T-helper 22 cell (primary cell): ENCODE measurements around the gene PIK3IP1.
A peak's percentile ranks its signal among the peaks of the same experiment; 100 is the strongest.

Experiments
- DNase-seq: peaks from one replicate; pipeline ENCODE4 v3.0.0-alpha.2; 2020; ENCODE audit warnings: low read depth

Gene PIK3IP1

GRCh38 chr22:31308181-31308580 is 15.9 kb upstream of the PIK3IP1 start:
- DNase-seq, result no peak

- DNase-seq, result no peak
Measured at GRCh38 chr22:31305194-31305593, 12.9 kb upstream of the PIK3IP1 start.

GRCh38 chr22:31302537-31302936 is 10.2 kb upstream of the PIK3IP1 start:
- no peak for DNase-seq

GRCh38 chr22:31302006-31302405 is 9.7 kb upstream of the PIK3IP1 start:
- no peak for DNase-seq

- DNase-seq, result no peak
Measured at GRCh38 chr22:31300896-31301295, 8.6 kb upstream of the PIK3IP1 start.

- no peak for DNase-seq
Measured at GRCh38 chr22:31295831-31296657, 3.8 kb upstream of the PIK3IP1 start.

GRCh38 chr22:31295360-31295759 is 3.1 kb upstream of the PIK3IP1 start:
- no peak for DNase-seq

- no peak for DNase-seq
Measured at GRCh38 chr22:31291481-31292235, 630 bp downstream of the PIK3IP1 start.

GRCh38 chr22:31290494-31291471 is 1.5 kb downstream of the PIK3IP1 start:
- DNase-seq, result peak; percentile 93

GRCh38 chr22:31289344-31289743 is 2.9 kb downstream of the PIK3IP1 start:
- no peak for DNase-seq

- DNase-seq, result no peak
Measured at GRCh38 chr22:31288496-31289240, 3.6 kb downstream of the PIK3IP1 start.

- no peak for DNase-seq
Measured at GRCh38 chr22:31287818-31288495, 4.3 kb downstream of the PIK3IP1 start.

- peak; percentile 68 for DNase-seq
Measured at GRCh38 chr22:31286360-31287255, 5.7 kb downstream of the PIK3IP1 start.

- DNase-seq, result no peak
Measured at GRCh38 chr22:31284281-31285155, 7.8 kb downstream of the PIK3IP1 start.

- DNase-seq, result no peak
Measured at GRCh38 chr22:31282748-31283468, 9.4 kb downstream of the PIK3IP1 start.

- no peak for DNase-seq
Measured at GRCh38 chr22:31281733-31282132, 10.6 kb downstream of the PIK3IP1 start.

GRCh38 chr22:31279821-31280505 is 12.3 kb downstream of the PIK3IP1 start:
- DNase-seq, result no peak

GRCh38 chr22:31279327-31279669 is 13.0 kb downstream of the PIK3IP1 start:
- no peak for DNase-seq
